ENCODE data around the gene HLX.

- TF ChIP-seq POLR2A (IDR thresholded peaks at IDR 0.05) (no peak), POLR2AphosphoS5 (IDR thresholded peaks at IDR 0.05) (no peak)
- TF ChIP-seq, protein P1, sequence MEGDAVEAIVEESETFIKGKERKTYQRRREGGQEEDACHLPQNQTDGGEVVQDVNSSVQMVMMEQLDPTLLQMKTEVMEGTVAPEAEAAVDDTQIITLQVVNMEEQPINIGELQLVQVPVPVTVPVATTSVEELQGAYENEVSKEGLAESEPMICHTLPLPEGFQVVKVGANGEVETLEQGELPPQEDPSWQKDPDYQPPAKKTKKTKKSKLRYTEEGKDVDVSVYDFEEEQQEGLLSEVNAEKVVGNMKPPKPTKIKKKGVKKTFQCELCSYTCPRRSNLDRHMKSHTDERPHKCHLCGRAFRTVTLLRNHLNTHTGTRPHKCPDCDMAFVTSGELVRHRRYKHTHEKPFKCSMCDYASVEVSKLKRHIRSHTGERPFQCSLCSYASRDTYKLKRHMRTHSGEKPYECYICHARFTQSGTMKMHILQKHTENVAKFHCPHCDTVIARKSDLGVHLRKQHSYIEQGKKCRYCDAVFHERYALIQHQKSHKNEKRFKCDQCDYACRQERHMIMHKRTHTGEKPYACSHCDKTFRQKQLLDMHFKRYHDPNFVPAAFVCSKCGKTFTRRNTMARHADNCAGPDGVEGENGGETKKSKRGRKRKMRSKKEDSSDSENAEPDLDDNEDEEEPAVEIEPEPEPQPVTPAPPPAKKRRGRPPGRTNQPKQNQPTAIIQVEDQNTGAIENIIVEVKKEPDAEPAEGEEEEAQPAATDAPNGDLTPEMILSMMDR (IDR thresholded peaks at IDR 0.05) = no peak
Measured at GRCh38 chr1:220833436-220833835, 45.8 kb upstream of the HLX start.

All from stomach (tissue), 4 donors.